ENCODE results near the gene FAM124B.

The FAM124B gene

DNA sequence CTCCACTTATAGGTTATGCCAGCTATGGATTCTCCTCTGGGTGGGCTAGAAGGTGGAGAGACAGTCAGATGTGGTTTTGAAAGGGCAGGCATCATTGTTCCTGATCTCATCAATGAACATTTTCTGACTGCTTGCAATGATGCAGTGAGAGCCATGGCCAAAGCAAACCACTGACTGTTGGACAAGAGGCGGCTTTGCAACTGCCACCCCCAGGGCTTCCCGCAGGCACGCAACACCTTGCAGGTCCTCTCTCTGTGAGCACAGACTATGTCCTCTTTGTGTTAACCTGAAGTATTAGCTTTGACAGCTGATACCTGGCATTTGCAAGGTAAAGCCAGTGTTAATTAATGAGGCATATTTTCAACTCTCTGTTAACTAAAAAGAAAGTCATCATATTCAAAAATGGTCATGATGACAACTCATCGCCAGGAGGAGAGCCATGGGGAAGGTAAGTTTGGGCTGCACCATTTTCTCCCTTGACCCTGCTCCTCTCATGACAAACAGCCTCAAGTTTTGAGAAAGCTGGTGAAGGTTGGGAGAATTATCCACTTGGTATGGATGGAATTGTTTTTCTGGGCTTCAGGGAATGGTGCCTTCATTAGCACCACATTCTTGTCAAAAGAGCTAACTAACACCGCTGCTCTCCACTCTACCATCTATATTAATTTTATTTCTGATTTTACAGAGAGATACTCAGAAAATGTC lies 14.9 kb upstream of the FAM124B start:
- H3K4me3 ChIP-seq (ENCODE audit: insufficient read depth, low read depth, low read length, poor library complexity, severe bottlenecking) = no peak overlapping the region
- no peak for DNase-seq
- no peaks in the 10 kb centered on the region for H3K4me1 ChIP-seq (ENCODE audit: control insufficient read depth, insufficient read depth, low read length, poor library complexity, severe bottlenecking)
- H3K36me3 ChIP-seq (ENCODE audit: control insufficient read depth, insufficient read depth, low read length) = no peaks in the 10 kb centered on the region
- H3K9me3 ChIP-seq (ENCODE audit: control insufficient read depth, low read length) = no peaks in the 10 kb centered on the region
- no peak overlapping the region for H3K27ac ChIP-seq (ENCODE audit: insufficient read depth, low read length, poor library complexity, severe bottlenecking)
- H3K27me3 ChIP-seq (replicated peaks; ENCODE audit: control insufficient read depth, insufficient read depth, low read length, poor library complexity, severe bottlenecking) = no peaks in the 10 kb centered on the region

DNA sequence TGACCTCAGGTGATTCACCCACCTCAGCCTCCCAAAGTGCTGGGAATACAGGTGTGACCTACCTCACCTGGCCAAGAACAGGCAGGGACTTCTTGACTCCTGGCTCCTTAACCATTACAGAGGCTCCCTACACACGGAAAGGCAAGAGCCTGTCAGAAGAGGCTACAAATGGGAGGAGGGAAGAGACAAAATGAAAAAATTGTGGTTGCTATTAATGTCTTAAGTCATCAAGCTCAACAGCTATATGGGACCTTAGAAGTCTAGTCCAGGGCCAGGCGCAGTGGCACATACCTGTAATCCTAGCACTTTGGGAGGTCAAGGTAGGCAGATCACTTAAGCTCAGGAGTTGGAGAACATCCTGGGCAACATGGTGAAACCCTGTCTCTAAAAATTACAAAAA lies 11.5 kb upstream of the FAM124B start:
- H3K4me1 ChIP-seq (ENCODE audit: control insufficient read depth, insufficient read depth, low read length, poor library complexity, severe bottlenecking) = no peaks in the 10 kb centered on the region
- H3K27ac ChIP-seq (ENCODE audit: insufficient read depth, low read length, poor library complexity, severe bottlenecking) = no peak overlapping the region
- H3K4me3 ChIP-seq (ENCODE audit: insufficient read depth, low read depth, low read length, poor library complexity, severe bottlenecking) = no peak overlapping the region
- no peaks in the 10 kb centered on the region for H3K27me3 ChIP-seq (replicated peaks; ENCODE audit: control insufficient read depth, insufficient read depth, low read length, poor library complexity, severe bottlenecking)
- no peak for DNase-seq
- H3K9me3 ChIP-seq (ENCODE audit: control insufficient read depth, low read length) = no peaks in the 10 kb centered on the region
- no peaks in the 10 kb centered on the region for H3K36me3 ChIP-seq (ENCODE audit: control insufficient read depth, insufficient read depth, low read length)

DNA sequence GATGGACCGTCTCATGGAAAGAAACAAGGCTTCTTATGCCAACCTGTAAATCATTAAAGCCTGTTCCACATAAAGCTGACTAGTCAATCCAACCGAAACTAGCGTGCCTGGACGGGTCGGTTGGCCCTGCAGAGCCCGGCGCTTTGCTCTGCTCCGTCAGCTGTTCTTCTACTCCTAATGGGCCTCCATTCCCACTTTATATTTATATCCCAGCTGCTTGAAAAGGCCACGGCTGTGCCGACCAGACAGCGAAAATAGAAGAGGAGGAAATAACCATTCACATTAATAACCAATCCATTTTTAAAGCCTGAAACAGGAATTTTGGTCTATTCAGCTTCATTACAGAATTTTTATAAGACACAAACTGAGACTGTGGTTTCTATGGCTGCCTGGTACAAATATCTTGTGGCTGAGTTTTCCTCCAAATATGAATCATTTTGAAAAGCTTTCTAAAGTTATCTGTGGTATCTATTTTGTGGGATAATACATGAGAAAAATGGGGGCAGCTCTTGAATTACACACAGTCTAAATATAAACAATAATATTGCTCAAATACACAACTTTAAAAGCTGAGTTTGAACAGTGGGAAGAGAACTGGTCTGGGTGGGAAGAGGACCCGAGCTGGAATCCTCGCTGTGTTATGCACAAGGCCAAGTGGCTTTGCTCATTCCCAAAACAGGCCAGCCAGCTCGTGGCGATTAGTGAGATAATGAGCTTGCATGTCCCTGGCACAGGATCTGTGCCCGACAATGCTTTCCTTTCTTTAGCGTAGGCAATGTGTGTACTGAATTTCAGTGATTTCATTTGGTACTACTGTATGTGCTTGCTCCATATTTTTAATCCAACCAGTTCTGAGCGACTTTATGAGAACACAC lies 10.5 kb upstream of the FAM124B start:
- Histone ChIP-seq H3K27me3 (replicated peaks; ENCODE audit: control insufficient read depth, insufficient read depth, low read length, poor library complexity, severe bottlenecking) (no peaks in the 10 kb centered on the region), H3K4me3 (ENCODE audit: insufficient read depth, low read depth, low read length, poor library complexity, severe bottlenecking) (no peak overlapping the region), H3K9me3 (ENCODE audit: control insufficient read depth, low read length) (no peaks in the 10 kb centered on the region), H3K36me3 (ENCODE audit: control insufficient read depth, insufficient read depth, low read length) (no peaks in the 10 kb centered on the region), H3K4me1 (ENCODE audit: control insufficient read depth, insufficient read depth, low read length, poor library complexity, severe bottlenecking) (no peaks in the 10 kb centered on the region), H3K27ac (ENCODE audit: insufficient read depth, low read length, poor library complexity, severe bottlenecking) (no peak overlapping the region)
- DNase-seq = no peak

DNA sequence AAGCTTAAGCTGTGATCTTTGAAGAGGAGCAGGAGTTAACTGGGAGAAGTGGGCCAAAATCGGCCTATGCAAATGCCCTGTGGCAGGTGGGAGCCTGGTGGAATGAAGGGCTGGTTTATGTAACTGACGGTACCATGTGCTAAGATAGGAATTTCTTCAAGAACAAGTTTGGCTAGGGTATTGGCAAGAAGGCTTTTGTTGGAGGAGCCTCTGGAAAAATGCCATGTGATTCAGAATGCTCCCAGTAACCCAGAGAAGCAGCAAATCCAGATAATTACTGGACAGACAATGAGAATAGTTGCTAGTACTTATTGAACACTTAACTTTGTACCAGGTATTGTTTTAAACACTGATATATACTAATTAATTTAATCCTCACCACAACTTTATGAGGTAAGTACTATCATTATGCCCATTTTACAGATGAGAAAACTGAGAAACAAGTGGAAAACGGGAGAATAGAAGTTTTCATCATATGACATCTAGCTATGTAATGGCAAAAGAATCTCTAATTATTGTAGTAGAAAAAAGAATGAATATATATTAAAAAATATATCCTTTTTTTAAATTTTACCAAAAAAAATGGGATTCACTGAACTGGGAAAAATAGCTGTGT lies 9.1 kb upstream of the FAM124B start:
- no peak for DNase-seq
- no peaks in the 10 kb centered on the region for H3K4me1 ChIP-seq (ENCODE audit: control insufficient read depth, insufficient read depth, low read length, poor library complexity, severe bottlenecking)
- H3K27ac ChIP-seq (ENCODE audit: insufficient read depth, low read length, poor library complexity, severe bottlenecking) = no peak overlapping the region

DNA sequence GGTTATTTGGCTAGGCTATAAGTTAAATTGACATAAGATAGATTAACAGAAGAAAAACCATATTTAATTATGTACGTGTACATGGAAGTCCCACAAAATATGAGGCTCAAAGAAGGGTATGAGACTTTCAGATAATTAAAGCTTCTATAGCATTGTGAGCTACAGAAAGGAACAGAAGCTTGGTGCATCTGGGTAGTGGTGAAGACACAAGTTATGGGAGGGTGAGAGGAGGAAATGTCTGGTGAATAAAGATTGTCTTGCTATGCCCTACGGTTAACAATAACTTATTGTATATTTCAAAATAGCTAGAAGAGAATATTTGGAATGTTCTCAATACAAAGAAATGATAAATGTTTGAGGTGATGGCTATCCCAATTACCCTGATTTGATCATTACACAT lies 6.8 kb upstream of the FAM124B start:
- no peaks in the 10 kb centered on the region for H3K27me3 ChIP-seq (replicated peaks; ENCODE audit: control insufficient read depth, insufficient read depth, low read length, poor library complexity, severe bottlenecking)
- no peak for DNase-seq
- no peaks in the 10 kb centered on the region for H3K4me1 ChIP-seq (ENCODE audit: control insufficient read depth, insufficient read depth, low read length, poor library complexity, severe bottlenecking)

More for the DNA sequence above, 9.1 kb upstream of the FAM124B start:
- Histone ChIP-seq H3K27me3 (replicated peaks; ENCODE audit: control insufficient read depth, insufficient read depth, low read length, poor library complexity, severe bottlenecking) (no peaks in the 10 kb centered on the region), H3K36me3 (ENCODE audit: control insufficient read depth, insufficient read depth, low read length) (no peaks in the 10 kb centered on the region), H3K4me3 (ENCODE audit: insufficient read depth, low read depth, low read length, poor library complexity, severe bottlenecking) (no peak overlapping the region), H3K9me3 (ENCODE audit: control insufficient read depth, low read length) (no peaks in the 10 kb centered on the region)

DNA sequence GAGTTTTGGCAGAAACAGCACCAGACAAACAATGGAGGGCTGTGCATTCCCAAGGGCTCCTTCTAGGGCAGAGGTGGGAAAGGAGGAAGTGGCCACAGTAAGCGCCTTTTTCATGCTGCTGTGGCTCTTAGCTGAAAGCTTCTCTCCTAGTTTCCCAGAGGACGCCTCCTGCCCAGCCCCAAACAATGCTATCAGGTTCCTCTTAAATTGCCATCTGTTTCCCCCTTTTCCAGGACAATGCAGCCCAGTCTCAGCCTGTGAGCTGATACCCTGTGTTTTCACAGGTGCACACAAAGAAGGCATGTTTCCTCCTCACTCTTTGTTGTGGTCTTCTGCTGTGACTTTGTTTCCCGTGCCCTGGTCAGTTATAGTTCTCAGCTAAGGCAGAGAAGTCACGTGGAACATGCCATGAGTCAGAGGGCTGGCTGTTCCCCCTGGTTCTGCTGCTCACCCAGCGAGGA lies 5.4 kb upstream of the FAM124B start:
- Histone ChIP-seq H3K27me3 (replicated peaks; ENCODE audit: control insufficient read depth, insufficient read depth, low read length, poor library complexity, severe bottlenecking) (no peaks in the 10 kb centered on the region), H3K4me3 (ENCODE audit: insufficient read depth, low read depth, low read length, poor library complexity, severe bottlenecking) (no peak overlapping the region), H3K4me1 (ENCODE audit: control insufficient read depth, insufficient read depth, low read length, poor library complexity, severe bottlenecking) (no peaks in the 10 kb centered on the region), H3K36me3 (ENCODE audit: control insufficient read depth, insufficient read depth, low read length) (no peaks in the 10 kb centered on the region), H3K9me3 (ENCODE audit: control insufficient read depth, low read length) (no peaks in the 10 kb centered on the region), H3K27ac (ENCODE audit: insufficient read depth, low read length, poor library complexity, severe bottlenecking) (no peak overlapping the region)
- no peak for DNase-seq

More for the DNA sequence above, 6.8 kb upstream of the FAM124B start:
- no peak overlapping the region for H3K27ac ChIP-seq (ENCODE audit: insufficient read depth, low read length, poor library complexity, severe bottlenecking)
- H3K36me3 ChIP-seq (ENCODE audit: control insufficient read depth, insufficient read depth, low read length) = no peaks in the 10 kb centered on the region
- no peaks in the 10 kb centered on the region for H3K9me3 ChIP-seq (ENCODE audit: control insufficient read depth, low read length)
- no peak overlapping the region for H3K4me3 ChIP-seq (ENCODE audit: insufficient read depth, low read depth, low read length, poor library complexity, severe bottlenecking)

DNA sequence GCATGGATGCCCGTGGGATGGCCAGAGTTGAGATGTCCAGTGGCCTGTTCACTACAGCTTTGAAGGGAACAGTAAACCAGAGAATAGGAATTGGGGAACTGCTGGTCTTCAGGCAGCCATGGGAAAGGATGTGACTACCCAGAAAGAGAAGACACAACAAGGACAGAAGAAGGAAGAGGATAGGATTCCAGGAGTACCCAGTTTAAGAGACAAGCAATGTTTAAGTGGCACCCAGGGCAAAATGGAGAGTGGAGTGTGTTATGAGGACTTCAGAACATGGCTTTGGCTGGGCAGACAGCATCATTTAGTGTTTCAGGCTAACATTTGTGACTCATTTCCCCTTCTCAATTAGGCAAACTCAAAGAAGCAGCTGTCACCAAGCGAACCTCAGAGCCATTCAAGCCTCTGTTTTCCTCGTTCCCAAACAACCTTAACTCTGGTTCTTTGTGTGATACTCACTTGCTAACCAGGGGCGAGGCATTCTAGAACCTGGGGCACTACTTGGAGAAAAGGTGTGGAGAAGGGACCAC lies 4.0 kb upstream of the FAM124B start:
- no peak overlapping the region for H3K27ac ChIP-seq (ENCODE audit: insufficient read depth, low read length, poor library complexity, severe bottlenecking)
- no peaks in the 10 kb centered on the region for H3K36me3 ChIP-seq (ENCODE audit: control insufficient read depth, insufficient read depth, low read length)
- H3K27me3 ChIP-seq (replicated peaks; ENCODE audit: control insufficient read depth, insufficient read depth, low read length, poor library complexity, severe bottlenecking) = no peaks in the 10 kb centered on the region
- no peak for DNase-seq
- no peaks in the 10 kb centered on the region for H3K9me3 ChIP-seq (ENCODE audit: control insufficient read depth, low read length)
- H3K4me1 ChIP-seq (ENCODE audit: control insufficient read depth, insufficient read depth, low read length, poor library complexity, severe bottlenecking) = no peaks in the 10 kb centered on the region
- H3K4me3 ChIP-seq (ENCODE audit: insufficient read depth, low read depth, low read length, poor library complexity, severe bottlenecking) = no peak overlapping the region

DNA sequence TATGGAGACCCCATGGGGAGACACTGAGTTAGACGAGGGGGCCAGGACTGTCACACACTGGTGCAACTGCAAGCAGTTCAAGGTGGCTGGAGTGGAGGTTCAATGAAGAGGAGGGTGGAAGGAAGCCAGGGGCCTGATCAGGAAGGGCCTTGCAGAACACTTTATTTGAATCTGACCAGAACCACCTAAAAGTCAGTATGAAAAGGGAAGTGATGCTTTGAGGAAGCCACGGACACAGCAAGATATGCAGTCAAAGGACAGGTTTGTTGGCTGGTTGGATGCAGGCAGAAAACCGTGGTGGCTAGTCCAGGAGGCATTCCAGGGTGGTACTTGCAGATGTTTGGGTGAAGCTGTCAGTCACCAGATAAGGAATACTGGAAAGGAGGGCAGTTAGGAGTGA lies 3.5 kb upstream of the FAM124B start:
- Histone ChIP-seq H3K4me3 (ENCODE audit: insufficient read depth, low read depth, low read length, poor library complexity, severe bottlenecking) (no peak overlapping the region), H3K27me3 (replicated peaks; ENCODE audit: control insufficient read depth, insufficient read depth, low read length, poor library complexity, severe bottlenecking) (no peaks in the 10 kb centered on the region), H3K4me1 (ENCODE audit: control insufficient read depth, insufficient read depth, low read length, poor library complexity, severe bottlenecking) (no peaks in the 10 kb centered on the region), H3K27ac (ENCODE audit: insufficient read depth, low read length, poor library complexity, severe bottlenecking) (no peak overlapping the region), H3K9me3 (ENCODE audit: control insufficient read depth, low read length) (no peaks in the 10 kb centered on the region), H3K36me3 (ENCODE audit: control insufficient read depth, insufficient read depth, low read length) (no peaks in the 10 kb centered on the region)
- DNase-seq = no peak

DNA sequence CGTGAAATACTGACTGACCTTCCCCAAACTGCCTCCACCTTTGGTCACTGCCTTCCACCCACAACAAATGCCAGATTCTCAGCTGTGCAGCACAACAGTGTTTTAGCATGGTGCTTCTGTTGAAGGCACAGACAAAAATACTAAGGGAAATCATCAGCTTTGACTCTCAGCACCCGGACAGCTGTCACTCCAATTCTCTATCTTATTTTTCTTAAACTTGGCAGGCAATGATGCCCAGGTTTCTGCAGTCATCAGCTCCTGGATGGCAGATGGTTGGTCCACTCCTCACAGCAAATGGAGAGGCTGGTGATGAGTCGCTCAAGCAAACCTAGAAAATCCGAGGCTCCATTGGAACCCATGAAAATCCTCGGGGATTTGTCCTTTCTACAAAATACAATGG lies 2.9 kb upstream of the FAM124B start:
- Histone ChIP-seq H3K4me3 (ENCODE audit: insufficient read depth, low read depth, low read length, poor library complexity, severe bottlenecking) (no peak overlapping the region), H3K36me3 (ENCODE audit: control insufficient read depth, insufficient read depth, low read length) (no peaks in the 10 kb centered on the region), H3K27ac (ENCODE audit: insufficient read depth, low read length, poor library complexity, severe bottlenecking) (no peak overlapping the region), H3K9me3 (ENCODE audit: control insufficient read depth, low read length) (no peaks in the 10 kb centered on the region), H3K4me1 (ENCODE audit: control insufficient read depth, insufficient read depth, low read length, poor library complexity, severe bottlenecking) (no peaks in the 10 kb centered on the region), H3K27me3 (replicated peaks; ENCODE audit: control insufficient read depth, insufficient read depth, low read length, poor library complexity, severe bottlenecking) (no peaks in the 10 kb centered on the region)
- no peak for DNase-seq
